H1 (cell line): Measurements from ENCODE around the gene KRT80. TPM values are rescaled to one million over a fixed set of nuclear protein-coding genes. Genes with fewer than 3 reads are reported as not detected.

ENCODE experiments used
- CTCF ChIA-PET: fragments of 300-600 bp; sonication (Branson Sonifier 250); formaldehyde crosslinking; loops from one replicate; lab custom pipeline; 2021; ENCODE audit not compliant: partially characterized antibody; lab: Charles Lee
- POLR2A ChIA-PET: fragments of 300-600 bp; sonication (Branson Sonifier 250); formaldehyde crosslinking; loops from one replicate; lab custom pipeline; 2021; ENCODE audit warnings: inconsistent platforms; ENCODE audit not compliant: partially characterized antibody; lab: Charles Lee
- DNase-seq, 2 experiments: peaks; one replicate each; pipeline versions ENCODE4 v3.0.0 to v3.0.0-alpha.2; 2010 to 2022; ENCODE audit warnings: low spot score in 2 of 2, low read depth in 1 of 2, mixed read lengths in 1 of 2
- FAIRE-seq: peaks from 2 replicates; lab custom pipeline; 2011; peaks lifted over from hg19 to GRCh38; lab: Jason Lieb, UNC
- H2AFZ ChIP-seq: 2 replicates; pipeline ENCODE4 v1.8.1; 2012; ENCODE audit warnings: low read length, inconsistent platforms
- H2AK5ac ChIP-seq: 2 replicates; pipeline ENCODE4 v1.6.1; 2013; ENCODE audit warnings: low read depth, low read length
- H2BK120ac ChIP-seq: replicated peaks from 2 replicates; pipeline ENCODE3; 2013; ENCODE audit warnings: low read depth, low read length, inconsistent platforms
- H2BK12ac ChIP-seq: 2 replicates; pipeline ENCODE4 v1.6.1; 2013; ENCODE audit warnings: low read depth, low read length
- H2BK15ac ChIP-seq: 2 replicates; pipeline ENCODE4 v1.6.1; 2013; ENCODE audit warnings: low read length
- H2BK20ac ChIP-seq: 2 replicates; pipeline ENCODE4 v1.6.1; 2013; ENCODE audit warnings: low read length
- H2BK5ac ChIP-seq: 2 replicates; pipeline ENCODE4 v1.6.1; 2013; ENCODE audit warnings: low read depth, low read length
- H3K14ac ChIP-seq: 2 replicates; pipeline ENCODE4 v1.6.1; 2013; ENCODE audit warnings: inconsistent platforms; ENCODE audit not compliant: insufficient read length
- H3K18ac ChIP-seq: 2 replicates; pipeline ENCODE4 v1.6.1; 2013; ENCODE audit warnings: low read length; ENCODE audit errors: extremely low read depth
- H3K23ac ChIP-seq: 2 replicates; pipeline ENCODE4 v1.6.1; 2013; ENCODE audit warnings: inconsistent platforms; ENCODE audit not compliant: insufficient read length
- H3K23me2 ChIP-seq: 2 replicates; pipeline ENCODE4 v1.6.1; 2013; ENCODE audit warnings: low read depth, low read length
- H3K27ac ChIP-seq: 2 replicates; pipeline ENCODE4 v1.6.1; 2011; ENCODE audit warnings: low read depth, low read length, inconsistent platforms
- H3K27me3 ChIP-seq, 4 experiments: replicated peaks in 1 of 4; 1 replicate in 1 of 4; 2 replicates in 3 of 4; pipeline versions ENCODE4 v1.6.1 to v1.8.1; 2011 to 2013; ENCODE audit warnings: low read length in 3 of 4, mild to moderate bottlenecking in 3 of 4, inconsistent platforms in 2 of 4, mixed read lengths in 2 of 4, moderate library complexity in 1 of 4; ENCODE audit not compliant: control insufficient read depth in 3 of 4, insufficient read depth in 3 of 4; ENCODE audit errors: extremely low read depth in 1 of 4
- H3K36me3 ChIP-seq, 4 experiments: 2 replicates each; pipeline versions ENCODE4 v1.6.1 to v1.8.1; 2011 to 2013; ENCODE audit warnings: mild to moderate bottlenecking in 4 of 4, low read length in 3 of 4, moderate library complexity in 2 of 4, control low read depth in 1 of 4, inconsistent platforms in 1 of 4; ENCODE audit not compliant: insufficient read depth in 4 of 4, control insufficient read depth in 2 of 4
- H3K4ac ChIP-seq: replicated peaks from 2 replicates; pipeline ENCODE3; 2013; ENCODE audit warnings: low read length, low read depth, mixed read lengths, inconsistent platforms; ENCODE audit not compliant: insufficient read length
- H3K4me1 ChIP-seq, 4 experiments: replicated peaks in 1 of 4; 1 replicate in 1 of 4; 2 replicates in 3 of 4; pipeline versions ENCODE4 v1.6.1 to v1.8.1; 2011 to 2013; ENCODE audit warnings: low read length in 3 of 4, inconsistent platforms in 2 of 4, mixed read lengths in 1 of 4; ENCODE audit not compliant: insufficient read depth in 4 of 4, control insufficient read depth in 3 of 4
- H3K4me2 ChIP-seq, 2 experiments: 2 replicates each; pipeline versions ENCODE4 v1.6.1 to v1.8.1; 2011 to 2013; ENCODE audit warnings: low read depth in 2 of 2, low read length in 2 of 2, control low read depth in 1 of 2, inconsistent platforms in 1 of 2, mild to moderate bottlenecking in 1 of 2; ENCODE audit not compliant: insufficient read depth in 1 of 2
- H3K4me3 ChIP-seq, 4 experiments: fragments of 200-600, 300-600 bp in 1 of 4; sonication (generic), shearing (Covaris generic), sonication (Bioruptor Twin) in 1 of 4; 2 replicates each; pipeline versions ENCODE4 v1.5.1 to v1.8.1; 2011 to 2016; ENCODE audit warnings: low read length in 4 of 4, low read depth in 3 of 4, control low read depth in 2 of 4, inconsistent platforms in 2 of 4, mild to moderate bottlenecking in 2 of 4, mixed read lengths in 1 of 4, moderate library complexity in 1 of 4; ENCODE audit not compliant: insufficient read depth in 2 of 4; ENCODE audit errors: extremely low read depth in 1 of 4
- H3K56ac ChIP-seq: replicated peaks from 2 replicates; pipeline ENCODE3; 2013; ENCODE audit warnings: low read depth, mild to moderate bottlenecking, mixed read lengths, low read length, inconsistent platforms; ENCODE audit not compliant: insufficient read length
- H3K79me1 ChIP-seq: 2 replicates; pipeline ENCODE4 v1.6.1; 2013; ENCODE audit warnings: low read depth, low read length, control low read depth
- H3K79me2 ChIP-seq, 2 experiments: 2 replicates each; pipeline versions ENCODE4 v1.6.1 to v1.8.1; 2012 to 2013; ENCODE audit warnings: low read length in 2 of 2, mild to moderate bottlenecking in 2 of 2, inconsistent platforms in 1 of 2; ENCODE audit not compliant: insufficient read depth in 2 of 2, control insufficient read depth in 1 of 2
- H3K9ac ChIP-seq, 4 experiments: replicated peaks in 1 of 4; 1 replicate in 1 of 4; 2 replicates in 3 of 4; pipeline versions ENCODE4 v1.6.1 to v1.8.1; 2011 to 2013; ENCODE audit warnings: low read depth in 3 of 4, low read length in 3 of 4, control low read depth in 2 of 4, mild to moderate bottlenecking in 2 of 4, moderate library complexity in 2 of 4, inconsistent platforms in 1 of 4; ENCODE audit errors: extremely low read depth in 1 of 4
- H3K9me3 ChIP-seq, 2 experiments: 2 replicates each; pipeline versions ENCODE4 v1.6.1 to v1.8.1; 2012 to 2013; ENCODE audit warnings: mild to moderate bottlenecking in 2 of 2, moderate library complexity in 2 of 2, control low read depth in 1 of 2, inconsistent platforms in 1 of 2, low read depth in 1 of 2, low read length in 1 of 2, mixed read lengths in 1 of 2; ENCODE audit not compliant: insufficient read depth in 2 of 2
- H4K20me1 ChIP-seq, 2 experiments: replicated peaks in 1 of 2; 2 replicates each; pipeline versions ENCODE3 to v1.8.1; 2011 to 2013; ENCODE audit warnings: inconsistent platforms in 2 of 2, low read length in 2 of 2, mild to moderate bottlenecking in 1 of 2; ENCODE audit not compliant: insufficient read depth in 2 of 2, control insufficient read depth in 1 of 2
- H4K5ac ChIP-seq: 2 replicates; pipeline ENCODE4 v1.6.1; 2013; ENCODE audit warnings: low read length, low read depth, mixed read lengths, inconsistent platforms; ENCODE audit not compliant: insufficient read length
- H4K8ac ChIP-seq: 2 replicates; pipeline ENCODE4 v1.8.0; 2013; ENCODE audit warnings: mild to moderate bottlenecking, moderate library complexity, low read length, inconsistent platforms; ENCODE audit not compliant: insufficient read depth; ENCODE audit errors: extremely low read depth
- H4K91ac ChIP-seq: replicated peaks from 2 replicates; pipeline ENCODE3; 2013; ENCODE audit warnings: low read length, mixed read lengths, inconsistent platforms; ENCODE audit not compliant: insufficient read length
- CTCF ChIP-seq, 3 experiments: IDR thresholded peaks; 1 replicate in 2 of 3; 2 replicates in 1 of 3; pipeline versions ENCODE4 v1.5.1 to v1.6.1; 2011; ENCODE audit warnings: low read length in 3 of 3, mild to moderate bottlenecking in 3 of 3, inconsistent platforms in 2 of 3, low read depth in 1 of 3, moderate library complexity in 1 of 3; ENCODE audit not compliant: insufficient read depth in 1 of 3; ENCODE audit errors: control extremely low read depth in 1 of 3
- NANOG ChIP-seq: IDR thresholded peaks from 2 replicates; pipeline ENCODE4 v1.6.1; 2011; ENCODE audit warnings: low read length, low read depth, mild to moderate bottlenecking, inconsistent platforms; ENCODE audit not compliant: insufficient read depth, poor library complexity, severe bottlenecking
- PHF8 ChIP-seq: fragments of 200-600 bp; sonication (generic); conservative IDR thresholded peaks from 2 replicates; pipeline ENCODE4 v1.7.1; 2012; ENCODE audit warnings: low read depth, mild to moderate bottlenecking, inconsistent platforms, low read length, moderate library complexity
- POLR2A ChIP-seq, 2 experiments: IDR thresholded peaks; 1 replicate in 1 of 2; 2 replicates in 1 of 2; pipeline ENCODE4 v1.6.1; 2011; ENCODE audit warnings: low read depth in 2 of 2, low read length in 2 of 2, mild to moderate bottlenecking in 2 of 2; ENCODE audit errors: control extremely low read depth in 1 of 2
- POLR2AphosphoS5 ChIP-seq: IDR thresholded peaks from 2 replicates; pipeline ENCODE4 v1.6.1; 2011; ENCODE audit warnings: low read depth, low read length
- RAD21 ChIP-seq, 2 experiments: IDR thresholded peaks in 1 of 2; conservative IDR thresholded peaks in 1 of 2; 2 replicates each; pipeline ENCODE4 v1.6.1; 2011; ENCODE audit warnings: low read depth in 2 of 2, low read length in 2 of 2, improper control_type of control experiment in 1 of 2, inconsistent platforms in 1 of 2, mild to moderate bottlenecking in 1 of 2, moderate library complexity in 1 of 2
- RFX5 ChIP-seq: IDR thresholded peaks from 2 replicates; pipeline ENCODE4 v1.6.1; 2011; ENCODE audit warnings: low read depth, low read length, improper control_type of control experiment, borderline replicate concordance
- SIN3A ChIP-seq, 2 experiments: IDR thresholded peaks in 1 of 2; conservative IDR thresholded peaks in 1 of 2; 2 replicates each; pipeline ENCODE4 v1.6.1; 2011 to 2012; ENCODE audit warnings: low read length in 2 of 2, improper control_type of control experiment in 1 of 2, low read depth in 1 of 2, mild to moderate bottlenecking in 1 of 2
- SP4 ChIP-seq: IDR thresholded peaks from 2 replicates; pipeline ENCODE4 v1.6.1; 2012; ENCODE audit warnings: low read length, inconsistent platforms
- TBP ChIP-seq: IDR thresholded peaks from 2 replicates; pipeline ENCODE4 v1.6.1; 2011; ENCODE audit warnings: low read depth, low read length, improper control_type of control experiment
- TCF12 ChIP-seq: IDR thresholded peaks from 2 replicates; pipeline ENCODE4 v1.6.1; 2011; ENCODE audit warnings: low read depth, mild to moderate bottlenecking, low read length
- WGBS, 2 experiments: shearing (Covaris generic) in 1 of 2; methylation state at CpG; one replicate each; pipeline versions ENCODE4 v1.1.6 to v1.1.7; 2013 to 2015; ENCODE audit warnings: low lambda C conversion rate in 2 of 2, mixed read lengths in 2 of 2, inconsistent platforms in 1 of 2, low coverage in 1 of 2, missing lambda C conversion rate in 1 of 2; ENCODE audit not compliant: insufficient replicate concordance in 2 of 2, insufficient coverage in 1 of 2, insufficient read length in 1 of 2; ENCODE audit errors: extremely low coverage in 1 of 2, missing lambda C conversion rate in 1 of 2; 5-methylcytosine and 5-hydroxymethylcytosine counted together
- polyA plus RNA-seq, 7 experiments: library from polyadenylated mRNA; depleted of rRNA in 3 of 7; stranded (reverse) in 5 of 7; unstranded in 2 of 7; fragments of >200 nt in 5 of 7; fragments of 200-250 nt in 2 of 7; gene quantifications; 1 replicate in 5 of 7; 2 replicates in 1 of 7; 4 replicates in 1 of 7; pipeline versions ENCODE4 v1.2.1 to v1.2.3, GENCODE V29; 2011 to 2013; ENCODE audit warnings: missing spikeins in 2 of 7, mixed read lengths in 2 of 7
- total RNA-seq: library from RNA; stranded (reverse); fragmentation: NEBNext Ultra II Directional; extraction: Animal tissue kit (Norgen Biotek cat#: 25700); gene quantifications from 2 replicates; pipeline ENCODE4 v1.2.1, GENCODE V29; 2021

The KRT80 gene
- total and polyA plus RNA-seq, 2 of the 8 experiments (the other 6 are each of a cell fraction or from before 2014, with no cell fraction given) = 0.05 TPM; not detected in 1

GRCh38 chr12:52224151-52224550 lies 32.3 kb upstream of the KRT80 start:
- Histone ChIP-seq H2BK12ac (no peak overlapping the region), H2BK5ac (no peak overlapping the region), H3K27ac (no peak overlapping the region), H3K79me2 (no peaks in the 10 kb centered on the region), H2AK5ac (no peak overlapping the region), H2AFZ (no peak overlapping the region), H3K79me1 (no peaks in the 10 kb centered on the region), H3K23me2 (no peaks in the 10 kb centered on the region), H4K8ac (no peak overlapping the region), H3K4me3 (no peak overlapping the region), H4K20me1 (no peaks in the 10 kb centered on the region), H3K56ac (no peak overlapping the region), H3K23ac (no peak overlapping the region), H3K9ac (no peak overlapping the region), H3K4ac (no peak overlapping the region), H3K14ac (no peak overlapping the region), H3K27me3 (no peaks in the 10 kb centered on the region; a peak in 2 of 7 replicates), H2BK120ac (no peak overlapping the region), H3K4me1 (no peaks in the 10 kb centered on the region), H3K4me2 (no peak overlapping the region), H3K9me3 (no peaks in the 10 kb centered on the region), H2BK20ac (no peak overlapping the region), H2BK15ac (no peak overlapping the region), H4K91ac (no peak overlapping the region), H4K5ac (no peak overlapping the region), H3K18ac (no peak overlapping the region), H3K36me3 (no peaks in the 10 kb centered on the region; a peak in 1 of 8 replicates)
- TF ChIP-seq PHF8 (no peak), SP4 (no peak), TBP (no peak), RFX5 (no peak), NANOG (no peak), POLR2A (IDR thresholded peaks at IDR 0.05; ENCODE audit: control extremely low read depth in 1 of 2, low read depth in 2 of 2, low read length in 2 of 2) (no peak), SIN3A (conservative IDR thresholded peaks at IDR 0.05 in 1 of 2, IDR thresholded peaks at IDR 0.05 in 1 of 2; ENCODE audit: low read depth in 1 of 2, low read length in 2 of 2) (no peak), RAD21 (IDR thresholded peaks at IDR 0.05 in 1 of 2, conservative IDR thresholded peaks at IDR 0.05 in 1 of 2; ENCODE audit: low read depth in 2 of 2, low read length in 2 of 2) (no peak), TCF12 (no peak), POLR2AphosphoS5 (no peak), CTCF (IDR thresholded peaks at IDR 0.05; ENCODE audit: control extremely low read depth in 1 of 3, insufficient read depth in 1 of 3, low read depth in 1 of 3, low read length in 3 of 3) (no peak)
- ChIA-PET CTCF (interaction anchor here (0.6 to 6.9 kb wide), 18 partner anchors 11 to 141 kb away, joined by 3 to 82 read pairs (median 4); partner anchors contain the start of gene KRT86), POLR2A (no interaction called here)
- DNase-seq (no peak), FAIRE-seq (no peak)
- WGBS, 2 experiments = 92% methylated on average over 3 of the region's 3 CpGs; no CpG with 5 or more reads in 1 of the 2 experiments
